ENCODE results near the gene RIPK4. TPM values are rescaled to one million over a fixed set of nuclear protein-coding genes. Genes with fewer than 3 reads are reported as not detected.

The RIPK4 gene
- total RNA-seq, 3 donors from 2014 or later, result 15.7 to 30.3 TPM; not detected in 1

DNA sequence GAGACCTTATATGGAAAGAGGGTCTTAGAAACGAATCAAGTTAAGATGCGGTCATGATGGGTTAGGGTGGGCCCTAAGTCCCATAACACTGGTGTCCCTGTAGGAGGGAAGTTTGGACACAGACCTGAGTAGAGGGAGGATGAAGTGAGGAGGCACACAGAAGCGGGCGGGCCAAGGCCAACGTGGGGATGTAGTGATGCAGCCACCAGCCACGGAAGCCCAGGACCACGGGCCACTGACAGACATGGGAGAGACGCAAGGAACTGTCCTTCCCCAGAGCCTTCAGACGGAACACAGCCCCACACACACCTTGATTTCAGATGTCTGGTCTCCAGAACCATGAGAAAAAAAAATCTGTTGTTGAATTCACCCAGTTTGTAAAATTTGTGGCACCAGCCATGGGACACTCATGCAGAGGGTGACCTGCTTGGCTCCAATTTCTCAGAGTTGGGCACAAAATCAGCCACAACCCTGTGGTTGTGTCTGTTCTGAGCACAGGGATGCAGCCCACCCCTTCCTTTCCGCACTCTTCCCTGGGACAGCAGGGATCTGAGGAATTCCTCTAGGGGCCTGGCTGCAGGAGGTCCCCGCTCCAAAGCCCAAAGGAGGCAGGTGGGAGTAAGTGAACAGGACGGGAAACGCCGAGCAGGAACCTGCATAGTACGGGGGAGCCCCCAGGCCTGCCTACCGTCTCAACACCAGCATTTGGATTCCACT, 61.1 kb downstream of the RIPK4 start:
- Histone ChIP-seq H3K27ac (peak overlapping the region; percentile 22 to 88), H3K9me3 (no peaks in the 10 kb centered on the region), H3K36me3 (no peaks in the 10 kb centered on the region), H3K27me3 (no peaks in the 10 kb centered on the region), H3K4me3 (no peak overlapping the region), H3K4me1 (peaks cover 0 to 6% of the 10 kb centered on the region in 2 donors)
- intact Hi-C loops (cut with DNase I; ENCODE audit: low total_unique reads), result no loop called here
- TF ChIP-seq POLR2A (IDR thresholded peaks at IDR 0.05) (no peak), POLR2AphosphoS5 (IDR thresholded peaks at IDR 0.05) (no peak), CTCF (IDR thresholded peaks at IDR 0.05) (no peak)
- no peak for DNase-seq (ENCODE audit: low spot score in 2 of 2)

- Histone ChIP-seq H3K36me3 (no peaks in the 10 kb centered on the region), H3K9me3 (no peaks in the 10 kb centered on the region), H3K4me1 (peaks cover 0 to 6% of the 10 kb centered on the region in 2 donors), H3K27ac (peak overlapping the region; percentile 57 to 69), H3K27me3 (no peaks in the 10 kb centered on the region), H3K4me3 (no peak overlapping the region)
- peak; percentile 72 to 79 for DNase-seq (ENCODE audit: low spot score in 2 of 2)
- TF ChIP-seq POLR2A (IDR thresholded peaks at IDR 0.05), result no peak
- TF ChIP-seq CTCF (IDR thresholded peaks at IDR 0.05), result no peak
- TF ChIP-seq POLR2AphosphoS5 (IDR thresholded peaks at IDR 0.05), result no peak
- intact Hi-C loops (cut with DNase I; ENCODE audit: low total_unique reads), result no loop called here
Observed at GRCh38 chr21:41703857-41704501, 62.9 kb downstream of the RIPK4 start.

- no peak for DNase-seq (ENCODE audit: low spot score in 2 of 2)
- Histone ChIP-seq H3K27me3 (no peaks in the 10 kb centered on the region), H3K36me3 (no peaks in the 10 kb centered on the region), H3K27ac (no peak overlapping the region), H3K9me3 (no peaks in the 10 kb centered on the region), H3K4me1 (no peaks in the 10 kb centered on the region), H3K4me3 (no peak overlapping the region)
- TF ChIP-seq POLR2A (IDR thresholded peaks at IDR 0.05), result no peak
- no peak for TF ChIP-seq POLR2AphosphoS5 (IDR thresholded peaks at IDR 0.05)
- no peak for TF ChIP-seq CTCF (IDR thresholded peaks at IDR 0.05)
- intact Hi-C loops (cut with DNase I; ENCODE audit: low total_unique reads), result no loop called here
Observed at GRCh38 chr21:41701749-41702148, 65.1 kb downstream of the RIPK4 start.

DNA sequence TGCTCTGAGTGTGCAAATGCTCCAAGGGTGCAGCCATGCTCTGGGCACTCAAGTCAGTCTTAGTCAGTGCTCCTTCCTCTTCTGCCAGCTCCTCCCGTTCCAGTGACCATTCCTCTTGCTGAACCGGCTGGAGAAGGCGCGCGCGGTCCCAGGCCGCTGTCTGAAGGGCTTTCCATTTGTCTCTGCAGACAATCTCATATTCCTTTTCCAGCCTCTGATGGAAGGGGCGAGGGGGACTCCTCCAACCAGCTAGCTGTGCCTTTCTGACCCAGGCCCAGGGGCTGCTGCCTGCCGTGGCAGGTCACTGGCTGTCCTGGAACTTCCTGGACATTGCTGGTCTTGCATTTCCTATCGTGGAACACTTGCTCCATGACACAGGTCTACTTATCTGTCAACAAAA, 67.5 kb downstream of the RIPK4 start:
- H3K4me1 ChIP-seq, result no peaks in the 10 kb centered on the region
- intact Hi-C loops (cut with DNase I; ENCODE audit: low total_unique reads), result no loop called here
- H3K27me3 ChIP-seq, result no peaks in the 10 kb centered on the region
- no peaks in the 10 kb centered on the region for H3K36me3 ChIP-seq
- H3K9me3 ChIP-seq, result no peaks in the 10 kb centered on the region
- H3K27ac ChIP-seq, result no peak overlapping the region
- TF ChIP-seq POLR2A (IDR thresholded peaks at IDR 0.05) (no peak), CTCF (IDR thresholded peaks at IDR 0.05) (no peak), POLR2AphosphoS5 (IDR thresholded peaks at IDR 0.05) (no peak)
- no peak for DNase-seq (ENCODE audit: low spot score in 2 of 2)
- no peak overlapping the region for H3K4me3 ChIP-seq

- TF ChIP-seq POLR2A (IDR thresholded peaks at IDR 0.05), result no peak
- no peak for TF ChIP-seq CTCF (IDR thresholded peaks at IDR 0.05)
- TF ChIP-seq POLR2AphosphoS5 (IDR thresholded peaks at IDR 0.05), result no peak
- H3K9me3 ChIP-seq, result no peaks in the 10 kb centered on the region
- no peaks in the 10 kb centered on the region for H3K36me3 ChIP-seq
- H3K27ac ChIP-seq, result no peak overlapping the region
- DNase-seq (ENCODE audit: low spot score in 2 of 2), result no peak
- no peaks in the 10 kb centered on the region for H3K4me1 ChIP-seq
- intact Hi-C loops (cut with DNase I; ENCODE audit: low total_unique reads), result no loop called here
- no peak overlapping the region for H3K4me3 ChIP-seq
- H3K27me3 ChIP-seq, result no peaks in the 10 kb centered on the region
Observed at GRCh38 chr21:41698071-41698470, 68.8 kb downstream of the RIPK4 start.

All from breast epithelium (tissue), 4 donors.